Measurements from ENCODE around the gene EFHB.
"Not testable (repeated sequence)": the region's sequence is repeated elsewhere in the genome, so short reads cannot be mapped to it uniquely, and the experiment has no call there.

GRCh38 chr3:19855318-19855717 lies 78.7 kb downstream of the EFHB start:
- TF ChIP-seq CTCF (IDR thresholded peaks at IDR 0.05; ENCODE audit: insufficient read depth, low read depth, low read length); EZH2 (IDR thresholded peaks at IDR 0.05; ENCODE audit: insufficient read depth, low read length): not testable (repeated sequence)
